Activated CD4-positive, CD25-positive, alpha-beta regulatory T cell (primary cell): ENCODE results near the gene ADGRG6.

Source experiments
- DNase-seq, 4 experiments: peaks; one replicate each; lab custom pipeline; 2025; lab: John Stamatoyannopoulos, UW

ADGRG6 gene

GRCh38 chr6:142489722-142490610, 188.2 kb downstream of the ADGRG6 start:
- no peak for DNase-seq
